ENCODE data around the gene TTC39B.

The TTC39B gene

GRCh38 chr9:15271403-15271802 lies 35.6 kb downstream of the TTC39B start:
- Histone ChIP-seq H3K9me3 (no peaks in the 10 kb centered on the region), H3K4me1 (no peaks in the 10 kb centered on the region), H3K36me3 (no peaks in the 10 kb centered on the region), H3K27me3 (no peaks in the 10 kb centered on the region; the same call in 1 of the 2 replicates), H3K4me3 (ENCODE audit: low read depth, low read length) (no peak overlapping the region)
- TF ChIP-seq CTCF (IDR thresholded peaks at IDR 0.05; ENCODE audit: low read depth, low read length): no peak
- DNase-seq: no peak

GRCh38 chr9:15268782-15269181 lies 38.2 kb downstream of the TTC39B start:
- no peak for TF ChIP-seq CTCF (IDR thresholded peaks at IDR 0.05; ENCODE audit: low read depth, low read length)
- Histone ChIP-seq H3K4me3 (ENCODE audit: low read depth, low read length) (no peak overlapping the region), H3K9me3 (no peaks in the 10 kb centered on the region), H3K4me1 (no peaks in the 10 kb centered on the region), H3K27me3 (no peaks in the 10 kb centered on the region; the same call in 1 of the 2 replicates), H3K36me3 (no peaks in the 10 kb centered on the region)
- no peak for DNase-seq

- H3K27me3 ChIP-seq: no peaks in the 10 kb centered on the region; the same call in 1 of the 2 replicates
- H3K4me1 ChIP-seq: no peaks in the 10 kb centered on the region
- no peak for DNase-seq
- no peaks in the 10 kb centered on the region for H3K9me3 ChIP-seq
- no peak overlapping the region for H3K4me3 ChIP-seq (ENCODE audit: low read depth, low read length)
- H3K36me3 ChIP-seq: no peaks in the 10 kb centered on the region
- no peak for TF ChIP-seq CTCF (IDR thresholded peaks at IDR 0.05; ENCODE audit: low read depth, low read length)
These were observed 38.7 kb downstream of the TTC39B start for GRCh38 chr9:15268317-15268716.

- Histone ChIP-seq H3K27me3 (no peaks in the 10 kb centered on the region), H3K4me3 (ENCODE audit: low read depth, low read length) (no peak overlapping the region), H3K4me1 (no peaks in the 10 kb centered on the region), H3K36me3 (no peaks in the 10 kb centered on the region), H3K9me3 (no peaks in the 10 kb centered on the region)
- no peak for DNase-seq
- no peak for TF ChIP-seq CTCF (IDR thresholded peaks at IDR 0.05; ENCODE audit: low read depth, low read length)
These were observed 42.1 kb downstream of the TTC39B start for GRCh38 chr9:15264918-15265317.

- H3K4me3 ChIP-seq (ENCODE audit: low read depth, low read length): no peak overlapping the region
- TF ChIP-seq CTCF (IDR thresholded peaks at IDR 0.05; ENCODE audit: low read depth, low read length): no peak
- no peaks in the 10 kb centered on the region for H3K27me3 ChIP-seq
- DNase-seq: no peak
- H3K36me3 ChIP-seq: no peaks in the 10 kb centered on the region
- H3K4me1 ChIP-seq: no peaks in the 10 kb centered on the region
- H3K9me3 ChIP-seq: no peaks in the 10 kb centered on the region
These were observed 44.4 kb downstream of the TTC39B start for GRCh38 chr9:15262581-15262980.

GRCh38 chr9:15256426-15256825 lies 50.6 kb downstream of the TTC39B start:
- H3K36me3 ChIP-seq: no peaks in the 10 kb centered on the region
- H3K27me3 ChIP-seq: no peaks in the 10 kb centered on the region
- H3K4me1 ChIP-seq: no peaks in the 10 kb centered on the region
- no peaks in the 10 kb centered on the region for H3K9me3 ChIP-seq
- no peak for DNase-seq
- H3K4me3 ChIP-seq (ENCODE audit: low read depth, low read length): no peak overlapping the region
- TF ChIP-seq CTCF (IDR thresholded peaks at IDR 0.05; ENCODE audit: low read depth, low read length): no peak

Data from BE2C (cell line).